Neutrophil (primary cell): Measurements from ENCODE around the gene HIF3A.

Experiments
- H3K27ac ChIP-seq: fragments of 200-600 bp; sonication (generic); 2 replicates; pipeline ENCODE4 v1.5.1; 2016; ENCODE audit warnings: mild to moderate bottlenecking, moderate library complexity
- H3K27me3 ChIP-seq: fragments of 200-600 bp; sonication (generic); 2 replicates; pipeline ENCODE4 v1.6.0; 2016; ENCODE audit warnings: mild to moderate bottlenecking
- H3K36me3 ChIP-seq: fragments of 200-600 bp; sonication (generic); 2 replicates; pipeline ENCODE4 v1.5.1; 2017
- H3K4me1 ChIP-seq, 2 experiments: fragments of 200-600 bp in 1 of 2; sonication (generic) in 1 of 2; 1 replicate in 1 of 2; 2 replicates in 1 of 2; pipeline versions ENCODE4 v1.5.1 to v1.6.1; 2013 to 2016; ENCODE audit warnings: low read depth in 1 of 2, low read length in 1 of 2, mild to moderate bottlenecking in 1 of 2, moderate library complexity in 1 of 2; ENCODE audit not compliant: control insufficient read depth in 1 of 2, insufficient read depth in 1 of 2
- H3K4me3 ChIP-seq, 2 experiments: fragments of 200-600 bp in 1 of 2; sonication (generic) in 1 of 2; 1 replicate in 1 of 2; 2 replicates in 1 of 2; pipeline ENCODE4 v1.5.1; 2013 to 2016; ENCODE audit warnings: low read depth in 1 of 2, low read length in 1 of 2, mild to moderate bottlenecking in 1 of 2, moderate library complexity in 1 of 2
- H3K9me3 ChIP-seq: fragments of 200-600 bp; sonication (generic); 2 replicates; pipeline ENCODE4 v1.5.1; 2016
- TF ChIP-seq, protein P1 (sequence below): fragments of 200-600 bp; sonication (generic); IDR thresholded peaks from 2 replicates; pipeline ENCODE4 v1.5.1; 2016; ENCODE audit warnings: antibody characterized with exemption

Gene HIF3A

DNA sequence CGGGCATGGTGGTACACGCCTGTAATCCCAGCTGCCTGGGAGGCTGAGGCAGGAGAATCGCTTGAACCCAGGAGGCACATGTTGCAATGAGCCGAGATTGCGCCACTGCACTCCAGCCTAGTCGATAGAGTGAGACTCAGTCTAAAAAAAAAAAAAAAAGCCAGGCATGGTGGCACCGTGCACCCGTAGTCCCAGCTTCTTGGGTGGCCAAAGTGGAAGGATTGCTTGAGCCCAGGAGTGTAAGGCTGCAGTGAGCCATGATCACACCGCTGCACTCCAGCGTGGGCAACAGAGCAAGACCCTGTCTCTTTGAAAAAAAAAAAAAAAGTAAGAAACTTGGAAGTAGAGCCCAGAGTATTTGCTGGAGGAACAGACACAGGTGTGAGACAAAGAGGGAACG is 88.8 kb downstream of the HIF3A start:
- H3K4me3 ChIP-seq = no peak overlapping the region
- peaks cover 68% of the 10 kb centered on the region for H3K36me3 ChIP-seq
- no peak overlapping the region for H3K27ac ChIP-seq
- no peaks in the 10 kb centered on the region for H3K4me1 ChIP-seq
- H3K27me3 ChIP-seq = no peaks in the 10 kb centered on the region
- H3K9me3 ChIP-seq = no peaks in the 10 kb centered on the region
- TF ChIP-seq, protein P1, sequence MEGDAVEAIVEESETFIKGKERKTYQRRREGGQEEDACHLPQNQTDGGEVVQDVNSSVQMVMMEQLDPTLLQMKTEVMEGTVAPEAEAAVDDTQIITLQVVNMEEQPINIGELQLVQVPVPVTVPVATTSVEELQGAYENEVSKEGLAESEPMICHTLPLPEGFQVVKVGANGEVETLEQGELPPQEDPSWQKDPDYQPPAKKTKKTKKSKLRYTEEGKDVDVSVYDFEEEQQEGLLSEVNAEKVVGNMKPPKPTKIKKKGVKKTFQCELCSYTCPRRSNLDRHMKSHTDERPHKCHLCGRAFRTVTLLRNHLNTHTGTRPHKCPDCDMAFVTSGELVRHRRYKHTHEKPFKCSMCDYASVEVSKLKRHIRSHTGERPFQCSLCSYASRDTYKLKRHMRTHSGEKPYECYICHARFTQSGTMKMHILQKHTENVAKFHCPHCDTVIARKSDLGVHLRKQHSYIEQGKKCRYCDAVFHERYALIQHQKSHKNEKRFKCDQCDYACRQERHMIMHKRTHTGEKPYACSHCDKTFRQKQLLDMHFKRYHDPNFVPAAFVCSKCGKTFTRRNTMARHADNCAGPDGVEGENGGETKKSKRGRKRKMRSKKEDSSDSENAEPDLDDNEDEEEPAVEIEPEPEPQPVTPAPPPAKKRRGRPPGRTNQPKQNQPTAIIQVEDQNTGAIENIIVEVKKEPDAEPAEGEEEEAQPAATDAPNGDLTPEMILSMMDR = no peak

DNA sequence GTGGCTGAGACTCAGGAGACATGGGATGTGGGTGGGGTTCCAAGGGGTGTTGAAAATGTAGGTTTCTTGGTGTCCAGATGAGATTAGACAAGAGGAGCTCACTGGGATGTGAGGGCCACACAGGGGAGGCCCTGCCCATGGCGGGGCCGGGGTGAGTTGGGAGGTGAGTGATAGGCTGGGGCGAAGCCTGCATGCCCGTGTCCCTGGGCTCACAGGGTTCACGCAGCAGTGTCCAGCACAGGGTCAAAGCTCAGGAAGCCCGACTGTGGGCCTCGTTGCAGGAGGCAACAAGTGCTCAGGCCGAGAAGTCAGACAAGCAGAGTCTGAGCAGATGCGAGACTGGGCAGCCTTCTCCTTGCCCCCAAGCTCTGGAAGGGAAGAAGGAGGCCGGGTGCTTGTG is 89.3 kb downstream of the HIF3A start:
- H3K9me3 ChIP-seq = no peaks in the 10 kb centered on the region
- no peaks in the 10 kb centered on the region for H3K4me1 ChIP-seq
- H3K27ac ChIP-seq = no peak overlapping the region
- peaks cover 73% of the 10 kb centered on the region for H3K36me3 ChIP-seq
- no peaks in the 10 kb centered on the region for H3K27me3 ChIP-seq
- H3K4me3 ChIP-seq = no peak overlapping the region
- TF ChIP-seq, protein P1 = no peak

DNA sequence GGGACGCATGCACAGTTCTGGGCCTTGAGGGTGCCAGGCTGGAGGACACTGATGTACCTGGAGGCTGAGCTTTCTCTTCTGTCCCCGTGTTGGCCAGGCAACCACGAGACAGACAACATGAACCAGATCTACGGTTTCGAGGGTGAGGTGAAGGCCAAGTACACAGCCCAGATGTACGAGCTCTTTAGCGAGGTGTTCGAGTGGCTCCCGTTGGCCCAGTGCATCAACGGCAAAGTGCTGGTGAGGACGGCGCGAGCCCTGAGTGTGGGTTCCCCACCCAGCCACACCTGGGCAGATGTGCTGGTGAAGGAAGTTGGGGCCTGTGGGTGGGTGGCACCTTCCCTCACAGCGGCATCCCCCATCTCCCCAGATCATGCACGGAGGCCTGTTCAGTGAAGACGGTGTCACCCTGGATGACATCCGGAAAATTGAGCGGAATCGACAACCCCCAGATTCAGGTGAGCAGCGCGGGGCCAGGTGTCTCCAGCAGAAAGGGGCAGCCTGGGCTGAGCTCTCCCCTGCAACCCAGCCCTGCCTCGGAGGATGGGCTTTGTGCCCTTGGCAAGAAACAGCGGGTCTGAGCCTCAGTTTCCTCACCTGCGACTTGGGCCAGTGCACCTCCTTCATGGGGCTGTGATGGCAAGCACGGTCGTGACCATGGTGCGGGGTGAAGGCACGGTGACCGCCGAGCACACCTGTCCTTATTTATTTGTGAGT is 90.3 kb downstream of the HIF3A start:
- H3K4me1 ChIP-seq = no peaks in the 10 kb centered on the region
- TF ChIP-seq, protein P1 = no peak

DNA sequence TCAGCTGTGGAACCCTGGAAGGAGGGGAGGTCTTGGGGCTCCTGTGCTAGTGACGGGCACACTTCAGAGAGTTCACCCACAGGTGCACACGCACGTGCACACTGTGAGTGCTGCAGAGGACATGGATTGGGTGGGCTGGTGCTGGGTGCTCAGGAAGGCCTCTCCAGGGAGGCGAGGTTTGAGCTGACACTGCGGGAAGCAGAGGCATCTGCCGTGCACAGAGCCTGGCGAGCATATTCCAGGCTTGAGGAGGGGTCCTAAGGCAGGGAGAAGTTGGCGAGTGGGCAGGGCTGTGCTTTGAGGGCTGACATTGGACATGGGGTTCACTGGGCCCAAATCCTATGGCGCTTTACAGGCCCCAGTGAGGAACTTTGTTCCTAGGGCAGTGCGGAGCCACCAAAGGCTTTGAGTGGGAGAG is 90.9 kb downstream of the HIF3A start:
- peaks cover 71% of the 10 kb centered on the region for H3K36me3 ChIP-seq
- H3K27ac ChIP-seq = no peak overlapping the region
- H3K4me1 ChIP-seq = no peaks in the 10 kb centered on the region
- TF ChIP-seq, protein P1 = no peak
- H3K27me3 ChIP-seq = no peaks in the 10 kb centered on the region
- no peaks in the 10 kb centered on the region for H3K9me3 ChIP-seq
- no peak overlapping the region for H3K4me3 ChIP-seq

More for the DNA sequence above, 90.3 kb downstream of the HIF3A start:
- no peak overlapping the region for H3K27ac ChIP-seq
- H3K27me3 ChIP-seq = no peaks in the 10 kb centered on the region
- peaks cover 72% of the 10 kb centered on the region for H3K36me3 ChIP-seq
- no peak overlapping the region for H3K4me3 ChIP-seq
- no peaks in the 10 kb centered on the region for H3K9me3 ChIP-seq

DNA sequence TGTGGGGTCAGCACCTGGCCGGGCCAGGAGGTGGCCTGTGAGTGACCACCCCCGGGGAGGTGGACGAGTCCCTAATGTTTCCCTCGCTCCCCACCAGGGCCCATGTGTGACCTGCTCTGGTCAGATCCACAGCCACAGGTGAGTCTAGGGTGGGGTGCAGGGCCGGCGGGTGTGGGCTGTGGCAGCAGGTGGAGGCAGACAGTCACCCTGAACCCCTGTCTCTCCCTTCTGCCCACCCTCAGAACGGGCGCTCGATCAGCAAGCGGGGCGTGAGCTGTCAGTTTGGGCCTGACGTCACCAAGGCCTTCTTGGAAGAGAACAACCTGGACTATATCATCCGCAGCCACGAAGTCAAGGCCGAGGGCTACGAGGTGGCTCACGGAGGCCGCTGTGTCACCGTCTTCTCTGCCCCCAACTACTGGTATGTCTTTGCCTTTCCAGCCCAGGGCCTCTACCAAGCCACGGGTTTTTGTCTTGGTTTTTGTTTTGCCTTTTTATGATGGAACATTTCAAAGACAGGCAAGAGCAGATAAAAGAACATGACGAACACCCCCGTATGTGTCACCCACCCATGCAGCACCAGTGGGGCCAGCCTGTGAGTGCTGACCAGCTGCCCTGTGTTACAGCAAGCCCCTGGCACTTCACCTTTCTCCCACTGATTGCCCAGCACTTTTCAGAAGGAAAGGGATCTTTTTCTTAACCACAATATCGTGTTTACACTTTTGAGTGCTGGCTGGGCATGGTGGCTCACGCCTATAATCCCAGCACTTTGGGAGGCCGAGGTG is 91.7 kb downstream of the HIF3A start:
- TF ChIP-seq, protein P1 = no peak
- Histone ChIP-seq H3K9me3 (no peaks in the 10 kb centered on the region), H3K36me3 (peaks cover 67% of the 10 kb centered on the region), H3K27ac (no peak overlapping the region), H3K4me3 (no peak overlapping the region), H3K4me1 (no peaks in the 10 kb centered on the region), H3K27me3 (no peaks in the 10 kb centered on the region)
